HepG2 (cell line): Measurements from ENCODE around the gene CAPN13.

Source experiments
- ARNTL ChIP-seq: sonication (generic); formaldehyde crosslinking; IDR thresholded peaks from 2 replicates; pipeline ENCODE4 v1.4.0; 2020; ENCODE audit warnings: mild to moderate bottlenecking, missing genetic modification reagents
- CEBPB ChIP-seq: IDR thresholded peaks from 2 replicates; pipeline ENCODE4 v1.6.1; 2011; ENCODE audit warnings: low read depth, low read length, improper control_type of control experiment, borderline replicate concordance
- FOXP1 ChIP-seq, 2 experiments: fragments of 450-650 bp in 1 of 2; IDR thresholded peaks; 2 replicates each; pipeline ENCODE4 v1.6.1; 2017 to 2018; ENCODE audit warnings: antibody characterized with exemption in 1 of 2
- KLF6 ChIP-seq: IDR thresholded peaks from 2 replicates; pipeline ENCODE4 v1.8.0; 2016; ENCODE audit warnings: missing biosample characterization, missing genetic modification reagents
- MED1 ChIP-seq: sonication (generic); formaldehyde crosslinking; IDR thresholded peaks from 2 replicates; pipeline ENCODE4 v1.4.0; 2020; ENCODE audit warnings: missing genetic modification reagents
- PRPF4 ChIP-seq: fragments of 200-400 bp; formaldehyde crosslinking; IDR thresholded peaks from 2 replicates; pipeline ENCODE4 v1.6.1; 2016; ENCODE audit warnings: low read length, low read depth; ENCODE audit not compliant: poor library complexity, severe bottlenecking
- ZNF274 ChIP-seq: sonication (generic); formaldehyde crosslinking; IDR thresholded peaks from 2 replicates; pipeline ENCODE4 v1.5.1; 2020; ENCODE audit warnings: mild to moderate bottlenecking, missing genetic modification reagents
- ZNF30 ChIP-seq: sonication (generic); formaldehyde crosslinking; IDR thresholded peaks from 2 replicates; pipeline ENCODE4 v1.5.0; 2020; ENCODE audit warnings: mild to moderate bottlenecking, missing genetic modification reagents
- ZNF564 ChIP-seq: sonication (generic); formaldehyde crosslinking; IDR thresholded peaks from 2 replicates; pipeline ENCODE4 v1.8.1; 2023; ENCODE audit warnings: mild to moderate bottlenecking, missing genetic modification reagents
- TF ChIP-seq, protein P1 (sequence below): sonication (generic); formaldehyde crosslinking; IDR thresholded peaks from 2 replicates; pipeline ENCODE4 v1.5.0; 2020; ENCODE audit warnings: mild to moderate bottlenecking, missing genetic modification reagents, moderate library complexity

DNA sequence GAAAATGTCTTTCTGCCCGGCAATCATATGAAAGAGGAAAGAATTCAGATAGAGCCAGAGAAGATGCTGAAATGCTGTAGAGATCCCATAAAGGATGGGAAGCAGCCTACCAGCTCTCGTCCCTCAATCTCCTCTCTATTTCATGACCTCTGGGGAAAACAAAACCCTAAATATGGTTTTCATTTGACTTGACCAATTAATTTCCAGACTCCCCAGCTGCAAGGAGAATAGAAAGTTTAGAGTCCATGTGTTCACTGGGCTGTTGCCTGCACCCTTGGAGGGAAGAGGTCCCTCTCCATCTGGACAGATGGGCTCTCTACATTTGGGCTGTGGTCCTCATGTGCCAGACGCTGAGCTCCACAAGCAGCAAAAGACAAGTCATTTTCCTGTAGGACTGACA is 40.6 kb downstream of the CAPN13 start:
- no peak for TF ChIP-seq KLF6 (CRISPR knock-in tag)
- no peak for TF ChIP-seq FOXP1 (IDR thresholded peaks at IDR 0.05)
- no peak for TF ChIP-seq FOXP1 (CRISPR knock-in tag; IDR thresholded peaks at IDR 0.05)
- TF ChIP-seq, protein P1, sequence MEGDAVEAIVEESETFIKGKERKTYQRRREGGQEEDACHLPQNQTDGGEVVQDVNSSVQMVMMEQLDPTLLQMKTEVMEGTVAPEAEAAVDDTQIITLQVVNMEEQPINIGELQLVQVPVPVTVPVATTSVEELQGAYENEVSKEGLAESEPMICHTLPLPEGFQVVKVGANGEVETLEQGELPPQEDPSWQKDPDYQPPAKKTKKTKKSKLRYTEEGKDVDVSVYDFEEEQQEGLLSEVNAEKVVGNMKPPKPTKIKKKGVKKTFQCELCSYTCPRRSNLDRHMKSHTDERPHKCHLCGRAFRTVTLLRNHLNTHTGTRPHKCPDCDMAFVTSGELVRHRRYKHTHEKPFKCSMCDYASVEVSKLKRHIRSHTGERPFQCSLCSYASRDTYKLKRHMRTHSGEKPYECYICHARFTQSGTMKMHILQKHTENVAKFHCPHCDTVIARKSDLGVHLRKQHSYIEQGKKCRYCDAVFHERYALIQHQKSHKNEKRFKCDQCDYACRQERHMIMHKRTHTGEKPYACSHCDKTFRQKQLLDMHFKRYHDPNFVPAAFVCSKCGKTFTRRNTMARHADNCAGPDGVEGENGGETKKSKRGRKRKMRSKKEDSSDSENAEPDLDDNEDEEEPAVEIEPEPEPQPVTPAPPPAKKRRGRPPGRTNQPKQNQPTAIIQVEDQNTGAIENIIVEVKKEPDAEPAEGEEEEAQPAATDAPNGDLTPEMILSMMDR (CRISPR knock-in tag) = no peak
- no peak for TF ChIP-seq CEBPB
- TF ChIP-seq ZNF564 (CRISPR knock-in tag) = no peak
- TF ChIP-seq MED1 (CRISPR knock-in tag) = no peak
- TF ChIP-seq ZNF274 (CRISPR knock-in tag) = no peak
- no peak for TF ChIP-seq PRPF4
- no peak for TF ChIP-seq ARNTL
- TF ChIP-seq ZNF30 = no peak
